Measurements from ENCODE around the gene CD52.

GRCh38 chr1:26307363-26307781 lies 10.4 kb upstream of the CD52 start:
- TF ChIP-seq CTCF (optimal IDR thresholded peaks at IDR 0.05 in 1 of 3, IDR thresholded peaks at IDR 0.05 in 1 of 3, conservative IDR thresholded peaks at IDR 0.05 in 1 of 3; ENCODE audit: extremely low read depth in 1 of 3, insufficient read depth in 2 of 3, low read length in 3 of 3) = no peak
- no peak for TF ChIP-seq EZH2 (IDR thresholded peaks at IDR 0.05; ENCODE audit: low read length)
